AG09309 (cell line): ENCODE data around the gene SHB.

Source experiments
- DNase-seq: peaks from one replicate; pipeline ENCODE4 v3.0.0-alpha.2; 2010; ENCODE audit warnings: low read depth
- H3K4me3 ChIP-seq: 2 replicates; pipeline ENCODE4 v1.5.1; 2011; ENCODE audit warnings: mild to moderate bottlenecking, low read depth, low read length, moderate library complexity; ENCODE audit not compliant: control insufficient read depth
- CTCF ChIP-seq: IDR thresholded peaks from 2 replicates; pipeline ENCODE4 v1.5.1; 2011; ENCODE audit warnings: mild to moderate bottlenecking, low read depth, low read length, inconsistent platforms; ENCODE audit not compliant: insufficient read depth, control insufficient read depth; ENCODE audit errors: missing control alignments

The SHB gene

GRCh38 chr9:38059233-38059936, 9.6 kb downstream of the SHB start:
- no peak for DNase-seq
- H3K4me3 ChIP-seq: no peak overlapping the region
- TF ChIP-seq CTCF: no peak

GRCh38 chr9:38058452-38059232, 10.4 kb downstream of the SHB start:
- no peak for DNase-seq
- no peak overlapping the region for H3K4me3 ChIP-seq
- TF ChIP-seq CTCF: no peak

- DNase-seq: no peak
- no peak for TF ChIP-seq CTCF
- H3K4me3 ChIP-seq: no peak overlapping the region
Observed at GRCh38 chr9:38057416-38058195, 11.4 kb downstream of the SHB start.

GRCh38 chr9:38054653-38055052, 14.4 kb downstream of the SHB start:
- no peak for TF ChIP-seq CTCF
- H3K4me3 ChIP-seq: no peak overlapping the region
- no peak for DNase-seq

- DNase-seq: no peak
- no peak overlapping the region for H3K4me3 ChIP-seq
- TF ChIP-seq CTCF: no peak
Observed at GRCh38 chr9:38053697-38054461, 15.1 kb downstream of the SHB start.
